ENCODE measurements around the gene TMEM114.
"Not testable (repeated sequence)": the region's sequence is repeated elsewhere in the genome, so short reads cannot be mapped to it uniquely, and the experiment has no call there.

Gene TMEM114

DNA sequence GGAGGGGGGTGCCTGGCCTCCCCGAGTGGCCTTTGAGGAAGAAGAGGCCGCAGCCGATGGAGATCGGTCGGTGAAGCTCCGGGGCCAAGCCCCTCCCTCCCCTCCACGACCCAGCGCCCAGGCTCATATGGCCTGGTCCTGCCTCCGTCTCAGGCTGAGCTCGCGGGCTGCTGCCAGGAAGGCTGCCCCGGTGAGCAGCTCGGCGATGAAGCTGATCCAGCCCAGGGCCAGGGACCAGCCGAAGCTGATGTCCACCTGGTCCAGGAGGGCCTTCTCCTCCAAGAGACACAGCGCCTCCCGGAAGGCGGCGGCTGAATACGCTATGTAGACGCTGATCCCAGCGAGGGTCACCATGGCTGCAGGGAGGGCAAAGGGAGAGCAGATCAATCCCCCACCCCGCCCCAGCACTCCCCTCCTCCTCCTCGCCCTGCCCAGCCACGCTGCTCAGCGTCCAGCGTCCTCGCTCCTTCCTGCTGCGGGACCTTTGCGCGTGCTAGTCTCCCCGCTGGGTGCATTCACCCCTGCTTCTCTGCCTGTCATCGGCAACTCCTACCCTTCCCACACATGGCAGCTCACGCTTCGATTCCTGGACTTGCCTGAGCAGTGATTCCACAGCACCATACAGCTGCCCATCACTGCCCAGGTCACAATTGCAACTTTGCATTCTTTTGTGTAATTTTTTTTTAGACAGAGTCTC lies 20.5 kb downstream of the TMEM114 start:
- no peak for DNase-seq (ENCODE audit: low read depth)
- TF ChIP-seq CTCF (IDR thresholded peaks at IDR 0.05; ENCODE audit: low read depth, low read length, missing control alignments) = no peak
- no peak overlapping the region for H3K4me3 ChIP-seq (ENCODE audit: low read depth, low read length)

DNA sequence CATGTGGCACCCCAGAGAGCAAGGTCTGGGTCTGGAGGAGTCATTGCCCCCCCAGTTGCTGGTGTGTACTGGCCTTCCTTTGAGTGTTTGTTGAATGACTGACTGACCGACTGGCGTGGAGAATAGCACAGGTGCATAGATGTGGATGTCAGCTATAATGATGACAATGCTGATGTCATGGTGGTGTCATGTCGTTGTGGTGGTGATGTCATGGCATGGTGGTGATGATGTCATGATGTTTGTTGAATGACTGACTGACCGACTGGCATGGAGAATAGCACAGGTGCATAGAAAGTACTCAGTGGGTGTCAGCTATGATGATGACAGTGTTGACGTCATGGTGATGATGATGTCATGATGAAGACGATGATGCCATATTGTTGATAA lies 22.1 kb downstream of the TMEM114 start:
- no peak for DNase-seq (ENCODE audit: low read depth)
- TF ChIP-seq CTCF (IDR thresholded peaks at IDR 0.05; ENCODE audit: low read depth, low read length, missing control alignments) = no peak
- H3K4me3 ChIP-seq (ENCODE audit: low read depth, low read length) = no peak overlapping the region

DNA sequence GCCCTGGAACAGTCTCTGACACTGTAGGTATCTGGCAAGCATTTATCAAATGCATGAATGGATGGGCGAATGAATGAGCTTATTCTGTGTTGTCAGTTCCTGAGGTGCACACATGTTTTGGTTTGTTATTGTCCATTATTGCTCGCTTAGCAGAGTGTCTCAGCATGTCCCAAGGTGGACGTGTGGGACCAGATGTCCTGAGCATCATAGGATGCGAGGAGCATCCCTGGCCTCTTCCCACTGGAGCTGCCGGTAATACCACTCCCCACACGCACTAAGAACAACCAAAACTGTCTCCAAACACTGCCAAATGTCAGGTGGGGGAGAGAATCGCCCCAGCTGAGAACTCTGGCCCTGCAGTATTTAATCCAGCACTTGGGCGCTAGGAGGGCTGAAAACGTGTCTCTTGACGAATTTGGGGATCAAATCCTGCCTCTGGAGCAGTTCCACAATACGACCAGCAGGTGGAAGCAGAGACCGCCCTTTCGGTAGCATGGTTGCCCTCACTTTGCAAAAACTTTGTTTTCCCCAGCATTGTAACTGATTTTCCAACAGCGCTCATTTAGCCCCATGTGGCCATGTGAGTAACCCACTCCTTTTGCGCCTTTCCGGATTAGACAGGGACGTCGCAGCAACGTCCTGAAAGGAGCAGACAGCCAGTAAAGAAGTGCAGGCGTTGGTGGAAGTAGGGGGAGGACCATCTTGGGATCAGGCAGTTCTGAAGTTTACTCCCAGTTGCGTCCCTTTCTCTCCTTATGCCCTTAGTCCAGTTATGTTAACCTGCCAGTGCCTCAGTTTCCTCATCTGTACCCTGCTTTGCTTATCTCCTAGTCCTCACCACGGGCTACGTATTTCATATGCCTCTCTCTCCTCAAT lies 22.7 kb downstream of the TMEM114 start:
- H3K4me3 ChIP-seq (ENCODE audit: low read depth, low read length) = no peak overlapping the region
- peak; percentile 99 for TF ChIP-seq CTCF (IDR thresholded peaks at IDR 0.05; ENCODE audit: low read depth, low read length, missing control alignments)
- DNase-seq (ENCODE audit: low read depth) = peak; percentile 81

DNA sequence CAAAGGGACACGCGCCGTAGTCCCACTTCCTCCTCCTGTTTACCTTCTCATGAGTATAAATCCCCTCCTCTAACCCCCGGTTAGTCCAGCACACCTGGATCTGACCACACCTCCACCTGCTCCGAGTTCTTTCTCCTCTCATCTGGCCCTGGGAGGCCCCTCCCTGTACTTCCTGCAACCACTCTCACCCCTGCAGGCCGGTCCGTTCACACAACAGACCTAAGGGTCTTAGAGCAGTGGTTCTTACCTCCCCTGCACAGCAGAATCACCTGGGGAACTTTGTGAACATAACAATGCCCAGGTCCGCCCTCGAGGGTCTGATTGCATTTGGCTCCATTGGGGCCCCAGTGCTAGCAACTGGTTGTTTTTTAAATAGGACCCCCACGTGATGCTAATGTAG lies 24.8 kb downstream of the TMEM114 start:
- H3K4me3 ChIP-seq (ENCODE audit: low read depth, low read length) = no peak overlapping the region
- no peak for DNase-seq (ENCODE audit: low read depth)
- no peak for TF ChIP-seq CTCF (IDR thresholded peaks at IDR 0.05; ENCODE audit: low read depth, low read length, missing control alignments)

GRCh38 chr16:8564934-8565345 lies 25.4 kb downstream of the TMEM114 start:
- DNase-seq (ENCODE audit: low read depth) = no peak
- H3K4me3 ChIP-seq (ENCODE audit: low read depth, low read length) = no peak overlapping the region
- TF ChIP-seq CTCF (IDR thresholded peaks at IDR 0.05; ENCODE audit: low read depth, low read length, missing control alignments) = no peak

- not testable (repeated sequence) for H3K4me3 ChIP-seq (ENCODE audit: low read depth, low read length); DNase-seq (ENCODE audit: low read depth)
These were observed 26.3 kb downstream of the TMEM114 start for GRCh38 chr16:8563944-8564540.

DNA sequence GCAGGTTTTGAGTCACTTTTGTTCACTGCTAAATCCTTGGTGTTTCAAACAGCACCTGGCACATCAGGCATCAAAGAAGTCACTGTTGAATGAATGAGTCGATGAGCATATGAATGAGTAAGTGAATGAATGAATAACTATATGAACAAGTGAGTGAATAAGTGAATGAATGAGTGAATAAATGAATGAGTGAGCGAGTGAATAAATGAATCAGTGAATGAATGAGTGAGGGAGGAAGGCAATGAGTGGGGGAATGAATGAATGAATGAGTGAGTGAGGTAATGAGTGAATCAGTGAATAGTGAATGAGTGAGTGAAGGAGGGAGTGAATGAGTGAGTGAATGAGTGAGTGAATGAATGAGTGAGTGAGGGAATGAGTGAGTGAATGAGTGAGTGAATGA lies 28.8 kb downstream of the TMEM114 start:
- H3K4me3 ChIP-seq (ENCODE audit: low read depth, low read length) = no peak overlapping the region
- TF ChIP-seq CTCF (IDR thresholded peaks at IDR 0.05; ENCODE audit: low read depth, low read length, missing control alignments) = no peak

More for the DNA sequence above, 28.8 kb downstream of the TMEM114 start:
- no peak for DNase-seq (ENCODE audit: low read depth)
